GM23248 (cell line): Measurements from ENCODE around the gene RRAS. TPM values are rescaled to one million over a fixed set of nuclear protein-coding genes. Genes with fewer than 3 reads are reported as not detected.

Experiments
- DNase-seq: peaks from one replicate; pipeline ENCODE4 v3.0.0-alpha.2; 2015
- H2AFZ ChIP-seq: fragments of 200-600 bp; sonication (generic); 2 replicates; pipeline ENCODE4 v1.6.1; 2016; ENCODE audit warnings: antibody characterized with exemption
- H3F3A ChIP-seq: fragments of 200-600 bp; sonication (generic); 2 replicates; pipeline ENCODE4 v1.6.1; 2016; ENCODE audit warnings: mild to moderate bottlenecking, antibody characterized with exemption, mixed run types; ENCODE audit not compliant: insufficient read depth
- H3K27ac ChIP-seq: fragments of 200-600 bp; sonication (generic); 2 replicates; pipeline ENCODE4 v1.5.1; 2016; ENCODE audit warnings: mild to moderate bottlenecking
- H3K27me3 ChIP-seq: fragments of 200-600 bp; sonication (generic); replicated peaks from 2 replicates; pipeline ENCODE4 v1.6.1; 2016; ENCODE audit warnings: mild to moderate bottlenecking; ENCODE audit not compliant: insufficient read depth
- H3K36me3 ChIP-seq: fragments of 200-600 bp; sonication (generic); 2 replicates; pipeline ENCODE4 v1.6.1; 2016; ENCODE audit warnings: low read depth, mild to moderate bottlenecking
- H3K4me1 ChIP-seq: fragments of 200-600 bp; sonication (generic); 2 replicates; pipeline ENCODE4 v1.6.1; 2016; ENCODE audit warnings: mild to moderate bottlenecking; ENCODE audit not compliant: insufficient read depth
- H3K4me2 ChIP-seq: fragments of 200-600 bp; sonication (generic); one replicate; pipeline ENCODE4 v1.6.1; 2016; ENCODE audit warnings: mild to moderate bottlenecking; ENCODE audit not compliant: unreplicated experiment
- H3K4me3 ChIP-seq: fragments of 200-600 bp; sonication (generic); 2 replicates; pipeline ENCODE4 v1.5.1; 2016; ENCODE audit warnings: mild to moderate bottlenecking
- H3K79me2 ChIP-seq: fragments of 200-600 bp; sonication (generic); 2 replicates; pipeline ENCODE4 v1.6.1; 2016; ENCODE audit warnings: mild to moderate bottlenecking; ENCODE audit not compliant: insufficient read depth
- H3K9ac ChIP-seq: fragments of 200-600 bp; sonication (generic); 2 replicates; pipeline ENCODE4 v1.6.1; 2016; ENCODE audit warnings: mild to moderate bottlenecking
- H3K9me2 ChIP-seq: fragments of 200-600 bp; sonication (generic); 2 replicates; pipeline ENCODE4 v1.6.1; 2016; ENCODE audit warnings: mixed run types, mild to moderate bottlenecking, moderate library complexity; ENCODE audit not compliant: insufficient read depth
- H3K9me3 ChIP-seq: fragments of 200-600 bp; sonication (generic); one replicate; pipeline ENCODE4 v1.6.1; 2017; ENCODE audit warnings: low read depth
- H4K20me1 ChIP-seq: fragments of 200-600 bp; sonication (generic); 2 replicates; pipeline ENCODE4 v1.6.0; 2016; ENCODE audit not compliant: insufficient read depth
- EZH2 ChIP-seq: fragments of 200-600 bp; sonication (generic); IDR thresholded peaks from 2 replicates; pipeline ENCODE4 v1.6.1; 2018; ENCODE audit warnings: antibody characterized with exemption, mild to moderate bottlenecking; ENCODE audit not compliant: insufficient read depth, poor library complexity, severe bottlenecking
- EZH2phosphoT487 ChIP-seq: fragments of 200-600 bp; sonication (generic); IDR thresholded peaks from 2 replicates; pipeline ENCODE4 v1.6.1; 2018; ENCODE audit warnings: antibody characterized with exemption, moderate library complexity, mild to moderate bottlenecking, low read depth; ENCODE audit not compliant: insufficient read depth
- WGBS, 2 experiments: methylation state at CpG; one replicate each; pipeline ENCODE4 v1.1.6; 2015 to 2017; ENCODE audit warnings: low lambda C conversion rate in 2 of 2, low coverage in 1 of 2; ENCODE audit errors: missing lambda C conversion rate in 2 of 2; 5-methylcytosine and 5-hydroxymethylcytosine counted together
- in situ Hi-C: fragments of 300-500 bp; cut with MboI; formaldehyde crosslinking; loops from 2 replicates; pipeline ENCODE4 v1.15.0; 2020
- polyA plus RNA-seq: library from polyadenylated mRNA; unstranded; fragments of >200 nt; fragmentation: Nextera tagmentation; extraction: Ambion mirVana; gene quantifications from 2 replicates; pipeline ENCODE4 v1.2.1, GENCODE V29; 2016
- total RNA-seq: library from RNA; depleted of rRNA; stranded (reverse); fragments of >200 nt; shearing (Covaris generic); gene quantifications from 2 replicates; pipeline ENCODE4 v1.2.3, GENCODE V29; 2014

Gene RRAS
- total and polyA plus RNA-seq, 2 experiments from 2014 or later = 116 to 337 TPM

DNA sequence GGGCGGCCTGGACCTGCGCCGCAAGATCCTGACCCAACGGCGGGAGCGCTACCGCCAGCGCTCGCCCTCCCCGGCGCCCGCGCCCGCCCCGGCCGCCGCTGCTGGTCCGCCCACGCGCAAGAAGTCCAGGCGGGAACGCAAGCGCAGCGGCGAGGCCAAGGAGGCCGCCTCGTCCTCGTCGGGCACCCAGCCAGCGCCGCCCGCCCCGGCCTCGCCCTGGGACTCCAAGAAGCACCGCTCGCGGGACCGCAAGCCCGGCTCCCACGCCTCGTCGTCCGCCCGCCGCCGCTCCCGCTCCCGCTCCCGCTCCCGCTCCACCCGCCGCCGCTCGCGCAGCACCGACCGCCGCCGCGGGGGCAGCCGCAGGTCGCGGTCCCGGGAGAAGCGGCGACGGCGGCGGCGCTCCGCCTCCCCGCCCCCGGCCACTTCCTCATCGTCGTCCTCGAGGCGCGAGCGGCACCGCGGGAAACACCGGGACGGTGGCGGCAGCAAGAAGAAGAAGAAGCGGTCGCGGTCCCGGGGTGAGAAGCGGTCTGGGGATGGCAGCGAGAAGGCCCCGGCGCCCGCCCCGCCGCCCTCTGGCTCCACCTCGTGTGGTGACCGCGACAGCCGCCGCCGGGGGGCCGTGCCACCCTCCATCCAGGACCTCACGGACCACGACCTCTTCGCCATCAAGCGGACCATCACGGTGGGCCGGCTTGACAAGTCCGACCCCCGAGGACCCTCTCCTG lies 12.0 kb upstream of the RRAS start:
- in situ Hi-C loops = no loop called here
- no peak for DNase-seq
- Histone ChIP-seq H3K27ac (no peak overlapping the region), H3F3A (no peaks in the 10 kb centered on the region), H3K4me2 (no peak overlapping the region), H3K4me1 (no peaks in the 10 kb centered on the region), H2AFZ (no peak overlapping the region), H3K9me3 (no peaks in the 10 kb centered on the region), H3K4me3 (no peak overlapping the region), H3K9me2 (no peaks in the 10 kb centered on the region), H4K20me1 (no peaks in the 10 kb centered on the region), H3K36me3 (no peaks in the 10 kb centered on the region), H3K79me2 (peaks cover 47% of the 10 kb centered on the region), H3K27me3 (no peaks in the 10 kb centered on the region), H3K9ac (no peak overlapping the region)
- TF ChIP-seq EZH2phosphoT487 (no peak), EZH2 (no peak)
- WGBS, 2 experiments = 95 to 97% methylated on average over 23 to 108 of the region's 110 CpGs

DNA sequence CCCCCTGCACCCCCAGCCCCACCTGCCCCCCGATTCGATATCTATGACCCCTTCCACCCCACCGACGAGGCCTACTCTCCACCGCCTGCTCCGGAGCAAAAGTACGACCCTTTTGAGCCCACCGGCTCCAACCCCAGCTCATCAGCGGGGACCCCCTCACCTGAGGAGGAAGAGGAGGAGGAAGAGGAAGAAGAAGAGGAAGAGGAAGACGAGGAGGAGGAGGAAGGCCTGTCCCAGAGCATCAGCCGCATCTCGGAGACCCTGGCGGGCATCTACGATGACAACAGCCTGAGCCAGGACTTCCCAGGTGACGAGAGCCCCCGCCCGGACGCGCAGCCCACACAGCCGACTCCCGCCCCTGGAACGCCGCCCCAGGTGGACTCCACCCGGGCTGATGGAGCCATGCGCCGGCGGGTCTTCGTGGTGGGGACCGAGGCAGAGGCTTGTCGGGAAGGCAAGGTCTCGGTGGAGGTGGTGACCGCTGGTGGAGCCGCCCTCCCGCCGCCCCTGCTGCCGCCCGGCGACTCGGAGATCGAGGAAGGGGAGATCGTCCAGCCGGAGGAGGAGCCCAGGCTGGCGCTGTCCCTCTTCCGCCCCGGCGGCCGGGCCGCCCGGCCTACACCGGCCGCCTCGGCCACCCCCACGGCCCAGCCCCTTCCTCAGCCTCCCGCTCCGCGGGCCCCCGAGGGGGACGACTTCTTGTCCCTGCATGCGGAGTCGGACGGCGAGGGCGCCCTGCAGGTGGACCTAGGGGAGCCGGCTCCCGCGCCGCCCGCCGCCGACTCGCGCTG lies 11.3 kb upstream of the RRAS start:
- no peaks in the 10 kb centered on the region for H3F3A ChIP-seq
- no peaks in the 10 kb centered on the region for H4K20me1 ChIP-seq
- no peak overlapping the region for H3K9ac ChIP-seq
- no peaks in the 10 kb centered on the region for H3K36me3 ChIP-seq
- H3K27ac ChIP-seq = no peak overlapping the region
- no peak for DNase-seq
- no peaks in the 10 kb centered on the region for H3K9me3 ChIP-seq
- no peak overlapping the region for H3K4me3 ChIP-seq
- peaks cover 55% of the 10 kb centered on the region for H3K79me2 ChIP-seq
- TF ChIP-seq EZH2 = no peak
- TF ChIP-seq EZH2phosphoT487 = no peak
- no peaks in the 10 kb centered on the region for H3K4me1 ChIP-seq
- in situ Hi-C loops = no loop called here
- no peaks in the 10 kb centered on the region for H3K27me3 ChIP-seq
- no peaks in the 10 kb centered on the region for H3K9me2 ChIP-seq
- H2AFZ ChIP-seq = no peak overlapping the region
- H3K4me2 ChIP-seq = no peak overlapping the region
- 92 to 94% methylated on average over 36 to 61 of the region's 72 CpGs for WGBS, 2 experiments

DNA sequence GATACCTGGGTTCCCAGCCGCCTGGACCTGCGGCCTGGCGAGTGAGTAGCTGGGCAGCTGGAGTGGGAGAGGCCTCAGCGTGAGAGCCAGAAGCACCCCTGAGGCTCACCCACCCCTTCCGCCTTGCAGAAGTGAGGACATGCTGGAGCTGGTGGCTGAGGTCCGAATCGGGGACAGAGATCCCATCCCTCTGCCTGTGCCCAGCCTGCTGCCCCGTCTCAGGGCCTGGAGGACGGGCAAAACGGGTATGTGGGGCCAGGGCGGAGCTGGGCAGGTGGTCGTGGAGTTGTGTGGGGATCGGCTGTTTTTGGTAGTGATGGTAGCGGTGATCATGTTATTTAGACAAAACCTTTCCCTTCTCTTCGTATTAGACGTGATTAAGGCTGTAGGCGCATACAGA lies 6.6 kb upstream of the RRAS start:
- no peak overlapping the region for H3K4me2 ChIP-seq
- no peaks in the 10 kb centered on the region for H4K20me1 ChIP-seq
- no peaks in the 10 kb centered on the region for H3K9me2 ChIP-seq
- H3K27me3 ChIP-seq = no peaks in the 10 kb centered on the region
- 88 to 92% methylated on average over 17 of the region's 17 CpGs for WGBS, 2 experiments
- H3F3A ChIP-seq = no peaks in the 10 kb centered on the region
- no peak overlapping the region for H3K9ac ChIP-seq
- peaks cover 11% of the 10 kb centered on the region for H3K4me1 ChIP-seq
- DNase-seq = no peak
- no peaks in the 10 kb centered on the region for H3K9me3 ChIP-seq
- H3K36me3 ChIP-seq = no peaks in the 10 kb centered on the region
- H3K27ac ChIP-seq = no peak overlapping the region
- in situ Hi-C loops = no loop called here
- TF ChIP-seq EZH2phosphoT487 (no peak), EZH2 (no peak)
- H2AFZ ChIP-seq = no peak overlapping the region
- no peak overlapping the region for H3K4me3 ChIP-seq
- peaks cover 81% of the 10 kb centered on the region for H3K79me2 ChIP-seq

DNA sequence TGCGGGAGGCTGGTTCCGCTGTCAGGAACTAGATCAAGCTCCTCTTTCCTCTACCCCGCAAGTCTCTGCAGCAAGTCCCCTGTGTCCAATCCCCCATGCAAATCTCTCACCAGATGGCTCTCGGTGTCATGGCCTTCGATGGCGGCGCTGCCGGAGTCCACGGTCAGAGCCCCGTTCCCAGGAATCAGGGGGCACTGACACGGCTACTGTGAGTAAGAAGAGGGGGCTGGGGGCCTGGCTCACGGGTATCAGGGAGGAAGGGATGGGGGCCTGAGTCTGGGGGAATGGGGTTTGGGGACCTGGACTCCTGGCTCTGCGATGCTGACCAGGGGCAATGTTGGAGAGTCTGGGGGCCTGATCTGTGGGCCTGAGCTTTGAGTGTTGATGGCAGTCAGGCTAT lies 6.1 kb upstream of the RRAS start:
- H2AFZ ChIP-seq = no peak overlapping the region
- in situ Hi-C loops = no loop called here
- TF ChIP-seq EZH2phosphoT487 (no peak), EZH2 (no peak)
- H3F3A ChIP-seq = peaks cover 5% of the 10 kb centered on the region
- no peaks in the 10 kb centered on the region for H3K36me3 ChIP-seq
- H3K27ac ChIP-seq = no peak overlapping the region
- no peak overlapping the region for H3K9ac ChIP-seq
- no peaks in the 10 kb centered on the region for H4K20me1 ChIP-seq
- no peak for DNase-seq
- 83 to 87% methylated on average over 13 of the region's 13 CpGs for WGBS, 2 experiments
- no peak overlapping the region for H3K4me2 ChIP-seq
- H3K4me3 ChIP-seq = no peak overlapping the region
- peaks cover 14% of the 10 kb centered on the region for H3K4me1 ChIP-seq
- no peaks in the 10 kb centered on the region for H3K27me3 ChIP-seq
- no peaks in the 10 kb centered on the region for H3K9me2 ChIP-seq
- H3K9me3 ChIP-seq = no peaks in the 10 kb centered on the region
- H3K79me2 ChIP-seq = peaks cover 81% of the 10 kb centered on the region
